Ishikawa (cell line): Measurements from ENCODE around the gene ORC1.

ENCODE experiments used
- CEBPB ChIP-seq: IDR thresholded peaks from 2 replicates; pipeline ENCODE4 v1.6.1; 2012
- CREB1 ChIP-seq: IDR thresholded peaks from 2 replicates; pipeline ENCODE4 v1.6.1; 2012; ENCODE audit warnings: low read depth
- EGR1 ChIP-seq: IDR thresholded peaks from 2 replicates; pipeline ENCODE4 v1.6.1; 2012
- EP300 ChIP-seq: IDR thresholded peaks from 2 replicates; pipeline ENCODE4 v1.6.1; 2012; ENCODE audit warnings: borderline replicate concordance
- FOXM1 ChIP-seq: IDR thresholded peaks from 2 replicates; pipeline ENCODE4 v1.6.1; 2012; ENCODE audit warnings: low read depth, borderline replicate concordance
- NFIC ChIP-seq: IDR thresholded peaks from 2 replicates; pipeline ENCODE4 v1.6.1; 2012
- RAD21 ChIP-seq: IDR thresholded peaks from 2 replicates; pipeline ENCODE4 v1.6.1; 2012; ENCODE audit warnings: low read depth
- TAF1 ChIP-seq: IDR thresholded peaks from 2 replicates; pipeline ENCODE4 v1.6.1; 2012; ENCODE audit warnings: low read depth, mild to moderate bottlenecking
- TCF12 ChIP-seq: IDR thresholded peaks from 2 replicates; pipeline ENCODE4 v1.6.1; 2012; ENCODE audit warnings: low read depth
- TEAD4 ChIP-seq: IDR thresholded peaks from 2 replicates; pipeline ENCODE4 v1.6.1; 2012
- YY1 ChIP-seq: IDR thresholded peaks from 2 replicates; pipeline ENCODE4 v1.6.1; 2012; ENCODE audit warnings: low read depth
- ZBTB7A ChIP-seq: IDR thresholded peaks from 2 replicates; pipeline ENCODE4 v1.6.1; 2012; ENCODE audit warnings: low read depth
- TF ChIP-seq, protein P1 (sequence below): IDR thresholded peaks from 2 replicates; pipeline ENCODE4 v1.6.1; 2012
- TF ChIP-seq, protein P2 (sequence below): IDR thresholded peaks from 2 replicates; pipeline ENCODE4 v1.6.1; 2012; ENCODE audit warnings: low read depth, mild to moderate bottlenecking
- TF ChIP-seq, protein P3 (sequence below): IDR thresholded peaks from 2 replicates; pipeline ENCODE4 v1.6.1; 2012

Gene ORC1

DNA sequence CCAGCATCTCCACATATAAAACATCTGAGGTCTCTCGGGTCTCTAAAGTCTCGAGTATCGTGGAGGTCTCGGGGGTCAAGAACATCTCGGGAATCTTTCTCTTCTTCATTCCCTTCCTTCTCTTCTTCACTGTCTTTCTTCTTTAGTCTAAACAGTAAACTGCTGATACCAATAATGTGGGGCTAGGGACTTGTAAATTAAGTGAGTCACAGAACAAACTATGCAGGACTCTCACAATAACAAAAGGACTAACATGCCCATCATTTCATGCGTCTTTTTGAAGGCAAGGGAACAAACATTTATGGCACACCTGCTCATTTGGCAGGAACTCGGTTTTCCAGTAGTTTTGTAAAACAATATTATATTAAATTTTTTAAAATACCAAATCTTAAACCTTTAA, 32.6 kb upstream of the ORC1 start:
- TF ChIP-seq EGR1 (no peak), CEBPB (no peak), FOXM1 (no peak), EP300 (no peak), NFIC (no peak), TCF12 (no peak), ZBTB7A (no peak), RAD21 (no peak), TEAD4 (no peak), TAF1 (no peak), CREB1 (no peak), YY1 (no peak)
- TF ChIP-seq, protein P1, sequence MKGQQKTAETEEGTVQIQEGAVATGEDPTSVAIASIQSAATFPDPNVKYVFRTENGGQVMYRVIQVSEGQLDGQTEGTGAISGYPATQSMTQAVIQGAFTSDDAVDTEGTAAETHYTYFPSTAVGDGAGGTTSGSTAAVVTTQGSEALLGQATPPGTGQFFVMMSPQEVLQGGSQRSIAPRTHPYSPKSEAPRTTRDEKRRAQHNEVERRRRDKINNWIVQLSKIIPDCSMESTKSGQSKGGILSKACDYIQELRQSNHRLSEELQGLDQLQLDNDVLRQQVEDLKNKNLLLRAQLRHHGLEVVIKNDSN = no peak
- TF ChIP-seq, protein P2, sequence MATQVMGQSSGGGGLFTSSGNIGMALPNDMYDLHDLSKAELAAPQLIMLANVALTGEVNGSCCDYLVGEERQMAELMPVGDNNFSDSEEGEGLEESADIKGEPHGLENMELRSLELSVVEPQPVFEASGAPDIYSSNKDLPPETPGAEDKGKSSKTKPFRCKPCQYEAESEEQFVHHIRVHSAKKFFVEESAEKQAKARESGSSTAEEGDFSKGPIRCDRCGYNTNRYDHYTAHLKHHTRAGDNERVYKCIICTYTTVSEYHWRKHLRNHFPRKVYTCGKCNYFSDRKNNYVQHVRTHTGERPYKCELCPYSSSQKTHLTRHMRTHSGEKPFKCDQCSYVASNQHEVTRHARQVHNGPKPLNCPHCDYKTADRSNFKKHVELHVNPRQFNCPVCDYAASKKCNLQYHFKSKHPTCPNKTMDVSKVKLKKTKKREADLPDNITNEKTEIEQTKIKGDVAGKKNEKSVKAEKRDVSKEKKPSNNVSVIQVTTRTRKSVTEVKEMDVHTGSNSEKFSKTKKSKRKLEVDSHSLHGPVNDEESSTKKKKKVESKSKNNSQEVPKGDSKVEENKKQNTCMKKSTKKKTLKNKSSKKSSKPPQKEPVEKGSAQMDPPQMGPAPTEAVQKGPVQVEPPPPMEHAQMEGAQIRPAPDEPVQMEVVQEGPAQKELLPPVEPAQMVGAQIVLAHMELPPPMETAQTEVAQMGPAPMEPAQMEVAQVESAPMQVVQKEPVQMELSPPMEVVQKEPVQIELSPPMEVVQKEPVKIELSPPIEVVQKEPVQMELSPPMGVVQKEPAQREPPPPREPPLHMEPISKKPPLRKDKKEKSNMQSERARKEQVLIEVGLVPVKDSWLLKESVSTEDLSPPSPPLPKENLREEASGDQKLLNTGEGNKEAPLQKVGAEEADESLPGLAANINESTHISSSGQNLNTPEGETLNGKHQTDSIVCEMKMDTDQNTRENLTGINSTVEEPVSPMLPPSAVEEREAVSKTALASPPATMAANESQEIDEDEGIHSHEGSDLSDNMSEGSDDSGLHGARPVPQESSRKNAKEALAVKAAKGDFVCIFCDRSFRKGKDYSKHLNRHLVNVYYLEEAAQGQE = no peak
- TF ChIP-seq, protein P3, sequence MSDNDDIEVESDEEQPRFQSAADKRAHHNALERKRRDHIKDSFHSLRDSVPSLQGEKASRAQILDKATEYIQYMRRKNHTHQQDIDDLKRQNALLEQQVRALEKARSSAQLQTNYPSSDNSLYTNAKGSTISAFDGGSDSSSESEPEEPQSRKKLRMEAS = no peak

DNA sequence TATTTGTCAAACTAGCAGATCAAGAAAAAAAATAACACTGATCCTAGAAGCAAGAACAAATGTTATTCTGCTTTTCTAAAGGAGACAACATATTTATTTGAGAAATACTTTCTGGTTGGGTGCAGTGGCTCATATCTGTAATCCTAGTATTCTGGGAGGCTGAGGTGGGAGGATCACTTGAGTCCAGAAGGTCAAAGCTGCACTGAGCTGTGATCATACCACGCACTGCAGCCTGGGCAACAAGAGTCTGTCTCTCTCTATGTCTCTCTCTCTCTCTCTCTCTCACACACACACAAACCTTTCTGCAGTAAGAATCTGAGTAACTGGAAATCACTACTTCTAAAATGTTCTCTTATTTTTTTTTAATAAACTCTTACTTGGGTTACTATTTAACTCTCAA, 31.4 kb upstream of the ORC1 start:
- TF ChIP-seq, protein P2 = no peak
- TF ChIP-seq TAF1 (no peak), RAD21 (no peak), CEBPB (no peak), TCF12 (no peak), CREB1 (no peak), EGR1 (no peak), YY1 (no peak)
- TF ChIP-seq, protein P3 = no peak

DNA sequence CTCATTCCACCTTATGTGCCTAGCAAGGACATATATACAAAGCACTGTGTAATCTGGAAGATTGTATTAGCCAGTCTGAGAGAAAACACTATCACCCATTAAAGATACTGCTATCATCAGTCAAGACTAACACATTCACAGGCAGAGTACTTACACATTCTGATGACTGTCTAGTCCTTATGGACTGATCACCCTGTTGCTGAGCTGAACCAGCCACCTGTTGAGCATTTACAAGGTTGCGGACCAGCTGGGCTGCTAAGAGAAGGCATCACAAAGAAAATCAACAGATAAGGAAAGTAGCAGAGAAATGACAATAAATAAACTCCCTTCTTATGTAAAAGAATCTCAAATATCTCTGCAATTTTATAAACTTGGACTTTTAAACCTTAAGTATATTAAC, 31.0 kb upstream of the ORC1 start:
- TF ChIP-seq FOXM1 (no peak), TAF1 (no peak), TEAD4 (no peak), CEBPB (no peak), ZBTB7A (no peak), YY1 (no peak), EGR1 (no peak), TCF12 (no peak), RAD21 (no peak)
- TF ChIP-seq, protein P1 = no peak
- TF ChIP-seq, protein P3 = no peak

DNA sequence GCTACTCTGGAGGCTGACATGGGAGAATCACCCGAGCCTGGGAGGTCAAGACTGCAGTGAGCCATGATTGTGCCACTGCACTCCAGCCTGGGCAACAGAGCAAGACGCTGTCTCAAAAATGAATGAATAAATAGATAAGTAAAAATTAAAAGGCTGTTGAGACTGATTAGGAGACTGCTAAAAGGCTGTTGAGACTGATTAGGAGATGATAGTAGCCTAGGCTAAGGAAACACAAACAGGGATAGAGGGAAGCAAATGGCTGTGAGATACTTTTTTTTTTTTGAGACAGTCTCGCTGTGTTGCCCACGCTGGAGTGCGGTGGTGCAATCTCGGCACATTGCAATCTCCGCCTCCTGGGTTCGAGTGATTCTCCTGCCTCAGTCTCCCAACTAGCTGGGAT, 28.6 kb upstream of the ORC1 start:
- TF ChIP-seq CEBPB (no peak), CREB1 (no peak), NFIC (no peak)
- TF ChIP-seq, protein P2 = no peak
- TF ChIP-seq, protein P3 = no peak
- TF ChIP-seq, protein P1 = no peak
